ENCODE data around the gene UGT3A1.

DNA sequence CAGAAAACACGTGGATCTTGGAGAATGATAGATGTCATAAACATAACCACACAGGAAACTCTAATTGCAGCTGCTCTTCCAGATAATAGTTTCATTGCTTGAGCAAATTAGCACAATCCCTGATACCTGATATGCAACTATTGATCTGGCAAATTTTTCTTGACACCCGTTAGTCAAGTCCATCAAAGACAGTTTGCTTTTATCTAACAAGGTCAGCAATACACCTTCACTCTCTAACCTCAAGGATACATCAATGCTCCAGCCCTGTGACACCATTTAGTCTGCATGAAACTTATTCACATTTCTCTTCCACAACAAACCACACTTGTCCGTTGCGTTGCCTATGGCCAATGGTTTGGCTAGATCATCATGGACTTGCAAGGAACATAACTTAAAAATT is 16.6 kb downstream of the UGT3A1 start:
- no peak for TF ChIP-seq CEBPB (IDR thresholded peaks at IDR 0.05; ENCODE audit: borderline replicate concordance, low read depth, low read length)
- no peak for TF ChIP-seq ZKSCAN1 (IDR thresholded peaks at IDR 0.05; ENCODE audit: low read length)
- TF ChIP-seq ZNF225 (CRISPR knock-in tag; IDR thresholded peaks at IDR 0.05) = no peak
- TF ChIP-seq ZBTB21 (CRISPR knock-in tag; IDR thresholded peaks at IDR 0.05) = no peak
- TF ChIP-seq ZNF670 (CRISPR knock-in tag; IDR thresholded peaks at IDR 0.05; ENCODE audit: borderline replicate concordance) = no peak
- TF ChIP-seq ZNF354B (CRISPR knock-in tag; IDR thresholded peaks at IDR 0.05) = no peak
- no peak for TF ChIP-seq TCF7L2 (IDR thresholded peaks at IDR 0.05; ENCODE audit: low read depth, low read length)
- no peak for TF ChIP-seq ZNF629 (CRISPR knock-in tag; conservative IDR thresholded peaks at IDR 0.05)
- no peak for TF ChIP-seq SP1 (IDR thresholded peaks at IDR 0.05)
- no peak for TF ChIP-seq SP1 (CRISPR knock-in tag; IDR thresholded peaks at IDR 0.05)
- no peak for TF ChIP-seq SUZ12 (IDR thresholded peaks at IDR 0.05; ENCODE audit: low read depth, low read length)
- TF ChIP-seq POLR2A (IDR thresholded peaks at IDR 0.05; ENCODE audit: insufficient read depth in 1 of 2, low read depth in 2 of 2, low read length in 2 of 2) = no peak
- TF ChIP-seq DMTF1 (CRISPR knock-in tag; IDR thresholded peaks at IDR 0.05) = no peak
- TF ChIP-seq RARG (CRISPR knock-in tag; IDR thresholded peaks at IDR 0.05; ENCODE audit: low read depth) = no peak
